Prostate gland (tissue), 2 donors: ENCODE data around the gene BRD3.

ENCODE experiments used
- POLR2A ChIP-seq: fragments of 450-650 bp; IDR thresholded peaks from one replicate; pipeline ENCODE4 v1.6.1; 2016; ENCODE audit warnings: antibody characterized with exemption, mild to moderate bottlenecking
- POLR2AphosphoS5 ChIP-seq: sonication (generic); formaldehyde crosslinking; IDR thresholded peaks from one replicate; pipeline ENCODE4 v1.6.1; 2017; ENCODE audit warnings: antibody characterized with exemption
- TF ChIP-seq, protein P1 (sequence below), 4 experiments: fragments of 200-600 bp in 2 of 4; fragments of 450-650 bp in 2 of 4; sonication (generic) in 2 of 4; IDR thresholded peaks; 1 replicate in 3 of 4; 2 replicates in 1 of 4; pipeline ENCODE4 v1.5.1; 2016 to 2019; ENCODE audit warnings: antibody characterized with exemption in 4 of 4, mild to moderate bottlenecking in 2 of 4, moderate library complexity in 2 of 4

DNA sequence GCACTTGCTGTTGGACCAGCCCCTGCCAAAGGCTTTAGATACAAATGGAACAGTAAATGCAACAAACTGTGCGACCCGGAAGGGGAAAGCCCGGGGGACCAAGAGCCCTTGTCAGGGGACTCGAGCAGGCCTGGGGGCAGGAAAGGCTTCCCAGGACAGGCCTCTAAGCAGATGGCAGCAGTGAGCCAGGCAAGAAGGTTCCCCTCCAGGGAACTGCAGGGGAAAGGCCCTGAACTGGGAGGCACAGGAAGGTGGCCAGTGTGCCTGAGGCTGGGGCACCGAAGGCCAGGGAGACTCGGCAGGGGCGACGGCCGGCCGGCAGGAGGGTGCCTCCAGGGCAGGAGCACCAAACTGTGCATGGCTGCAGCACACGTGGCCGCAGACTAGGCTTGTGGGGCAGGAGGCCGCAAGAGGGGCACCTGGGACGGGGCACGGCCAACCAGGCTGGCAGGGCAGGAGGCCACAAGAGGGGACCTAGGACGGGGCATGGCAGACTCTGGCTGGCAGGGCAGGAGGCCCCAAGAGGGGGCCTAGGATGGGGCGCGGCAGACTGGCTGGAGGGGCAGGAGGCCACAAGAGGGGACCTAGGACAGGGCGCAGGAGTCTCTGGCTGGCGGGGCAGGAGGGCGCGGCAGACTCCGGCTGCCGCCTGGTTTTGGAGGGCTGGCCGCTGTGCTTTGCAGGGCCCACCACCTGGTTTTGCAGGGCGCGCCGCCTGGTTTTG is 85.7 kb downstream of the BRD3 start:
- TF ChIP-seq, protein P1, sequence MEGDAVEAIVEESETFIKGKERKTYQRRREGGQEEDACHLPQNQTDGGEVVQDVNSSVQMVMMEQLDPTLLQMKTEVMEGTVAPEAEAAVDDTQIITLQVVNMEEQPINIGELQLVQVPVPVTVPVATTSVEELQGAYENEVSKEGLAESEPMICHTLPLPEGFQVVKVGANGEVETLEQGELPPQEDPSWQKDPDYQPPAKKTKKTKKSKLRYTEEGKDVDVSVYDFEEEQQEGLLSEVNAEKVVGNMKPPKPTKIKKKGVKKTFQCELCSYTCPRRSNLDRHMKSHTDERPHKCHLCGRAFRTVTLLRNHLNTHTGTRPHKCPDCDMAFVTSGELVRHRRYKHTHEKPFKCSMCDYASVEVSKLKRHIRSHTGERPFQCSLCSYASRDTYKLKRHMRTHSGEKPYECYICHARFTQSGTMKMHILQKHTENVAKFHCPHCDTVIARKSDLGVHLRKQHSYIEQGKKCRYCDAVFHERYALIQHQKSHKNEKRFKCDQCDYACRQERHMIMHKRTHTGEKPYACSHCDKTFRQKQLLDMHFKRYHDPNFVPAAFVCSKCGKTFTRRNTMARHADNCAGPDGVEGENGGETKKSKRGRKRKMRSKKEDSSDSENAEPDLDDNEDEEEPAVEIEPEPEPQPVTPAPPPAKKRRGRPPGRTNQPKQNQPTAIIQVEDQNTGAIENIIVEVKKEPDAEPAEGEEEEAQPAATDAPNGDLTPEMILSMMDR (IDR thresholded peaks at IDR 0.05), result no peak
- TF ChIP-seq POLR2A, result no peak
- TF ChIP-seq POLR2AphosphoS5, result no peak
